GM23338 (cell line): ENCODE data around the gene BMPER. TPM values are rescaled to one million over a fixed set of nuclear protein-coding genes. Genes with fewer than 3 reads are reported as not detected.

Source experiments
- ATAC-seq: fragments of 200-7000 bp; cut with Tn5 transposase; 3 replicates; pipeline ENCODE4 v1.9.1; 2020
- DNase-seq: peaks from one replicate; pipeline ENCODE4 v3.0.0-alpha.2; 2015; ENCODE audit warnings: low spot score
- H2AFZ ChIP-seq: fragments of 200-600 bp; sonication (generic); 2 replicates; pipeline ENCODE4 v1.8.0; 2016; ENCODE audit warnings: antibody characterized with exemption, mild to moderate bottlenecking, moderate library complexity
- H3F3A ChIP-seq: fragments of 200-600 bp; sonication (generic); replicated peaks from 2 replicates; pipeline ENCODE4 v1.8.0; 2017; ENCODE audit warnings: antibody characterized with exemption, mixed run types, low read depth
- H3K27ac ChIP-seq: fragments of 200-600 bp; sonication (generic); 2 replicates; pipeline ENCODE4 v1.6.1; 2016; ENCODE audit warnings: low read depth
- H3K27me3 ChIP-seq: fragments of 200-600 bp; sonication (generic); 2 replicates; pipeline ENCODE4 v1.8.0; 2016; ENCODE audit warnings: mild to moderate bottlenecking, mixed run types, moderate library complexity; ENCODE audit not compliant: insufficient read depth
- H3K36me3 ChIP-seq: fragments of 200-600 bp; sonication (generic); 2 replicates; pipeline ENCODE4 v1.8.0; 2016; ENCODE audit warnings: mild to moderate bottlenecking; ENCODE audit not compliant: insufficient read depth
- H3K4me1 ChIP-seq: fragments of 200-600 bp; sonication (generic); 2 replicates; pipeline ENCODE4 v1.8.0; 2016; ENCODE audit warnings: mild to moderate bottlenecking, moderate library complexity; ENCODE audit not compliant: insufficient read depth
- H3K4me2 ChIP-seq: fragments of 200-600 bp; sonication (generic); 2 replicates; pipeline ENCODE4 v1.7.1; 2017; ENCODE audit warnings: mixed run types
- H3K4me3 ChIP-seq: fragments of 200-600 bp; sonication (generic); 2 replicates; pipeline ENCODE4 v1.6.1; 2016; ENCODE audit warnings: mixed run types
- H3K79me2 ChIP-seq: fragments of 200-600 bp; sonication (generic); replicated peaks from 2 replicates; pipeline ENCODE4 v1.8.0; 2017; ENCODE audit warnings: mild to moderate bottlenecking; ENCODE audit not compliant: insufficient read depth
- H3K9me2 ChIP-seq: fragments of 200-600 bp; sonication (generic); 2 replicates; pipeline ENCODE4 v1.8.0; 2017; ENCODE audit not compliant: insufficient read depth
- H4K20me1 ChIP-seq: fragments of 200-600 bp; sonication (generic); replicated peaks from 2 replicates; pipeline ENCODE4 v1.8.0; 2017; ENCODE audit warnings: mild to moderate bottlenecking; ENCODE audit not compliant: insufficient read depth
- H3K27ac Mint-ChIP-seq: 2 replicates; pipeline ENCODE4 v1.8.0; 2020; ENCODE audit warnings: inconsistent platforms, mild to moderate bottlenecking, moderate library complexity, mixed read lengths
- H3K27me3 Mint-ChIP-seq: 3 replicates; pipeline ENCODE4 v1.8.0; 2022; ENCODE audit warnings: low read depth, mild to moderate bottlenecking, moderate library complexity, mixed read lengths, inconsistent platforms; ENCODE audit not compliant: insufficient read depth, poor library complexity
- H3K36me3 Mint-ChIP-seq: 3 replicates; pipeline ENCODE4 v1.8.0; 2021; ENCODE audit warnings: low read depth, mild to moderate bottlenecking, inconsistent platforms, moderate library complexity, mixed read lengths
- H3K4me1 Mint-ChIP-seq: 3 replicates; pipeline ENCODE4 v1.8.0; 2020; ENCODE audit warnings: mild to moderate bottlenecking, inconsistent platforms, mixed read lengths
- H3K4me3 Mint-ChIP-seq: 3 replicates; pipeline ENCODE4 v1.8.0; 2021; ENCODE audit warnings: moderate library complexity, mild to moderate bottlenecking, inconsistent platforms, mixed read lengths
- H3K9me3 Mint-ChIP-seq: 3 replicates; pipeline ENCODE4 v1.8.0; 2020; ENCODE audit warnings: moderate library complexity, mild to moderate bottlenecking, inconsistent platforms, mixed read lengths
- CREB1 ChIP-seq: fragments of 250-450 bp; sonication (Bioruptor Pico); IDR thresholded peaks from 2 replicates; pipeline ENCODE4 v1.5.0; 2020; ENCODE audit warnings: low read depth, mild to moderate bottlenecking, moderate library complexity
- EZH2 ChIP-seq: fragments of 200-600 bp; sonication (generic); IDR thresholded peaks from one replicate; pipeline ENCODE4 v1.8.0; 2017; ENCODE audit warnings: antibody characterized with exemption, mild to moderate bottlenecking, low read depth; ENCODE audit not compliant: unreplicated experiment
- EZH2phosphoT487 ChIP-seq: fragments of 200-600 bp; sonication (generic); IDR thresholded peaks from one replicate; pipeline ENCODE4 v1.8.1; 2018; ENCODE audit warnings: antibody characterized with exemption; ENCODE audit not compliant: unreplicated experiment
- JUNB ChIP-seq: IDR thresholded peaks from one replicate; pipeline ENCODE4 v1.6.1; 2016; ENCODE audit warnings: antibody characterized with exemption; ENCODE audit not compliant: unreplicated experiment
- NANOG ChIP-seq: IDR thresholded peaks from 2 replicates; pipeline ENCODE4 v1.6.1; 2016; ENCODE audit warnings: antibody characterized with exemption, borderline replicate concordance
- POLR2AphosphoS5 ChIP-seq: IDR thresholded peaks from 2 replicates; pipeline ENCODE4 v1.6.1; 2016; ENCODE audit warnings: antibody characterized with exemption, low read depth
- STAT1 ChIP-seq: IDR thresholded peaks from one replicate; pipeline ENCODE4 v1.6.1; 2016; ENCODE audit warnings: antibody characterized with exemption; ENCODE audit not compliant: unreplicated experiment
- polyA plus RNA-seq: library from polyadenylated mRNA; unstranded; fragments of >200 nt; fragmentation: Nextera tagmentation; extraction: Ambion mirVana; gene quantifications from 2 replicates; pipeline ENCODE4 v1.2.1, GENCODE V29; 2016
- total RNA-seq: library from RNA; depleted of rRNA; stranded (reverse); fragments of >200 nt; shearing (Covaris generic); gene quantifications from 2 replicates; pipeline ENCODE4 v1.2.3, GENCODE V29; 2014
- TF ChIP-seq, protein P1 (sequence below): IDR thresholded peaks from 2 replicates; pipeline ENCODE4 v1.6.1; 2016; ENCODE audit warnings: antibody characterized with exemption
- TF ChIP-seq, protein P2 (sequence below), 2 experiments: fragments of 200-600 bp in 1 of 2; sonication (generic) in 1 of 2; conservative IDR thresholded peaks; 2 replicates each; pipeline versions ENCODE4 v1.5.1 to v1.6.1; 2016 to 2017; ENCODE audit warnings: antibody characterized with exemption in 2 of 2, low read depth in 2 of 2, mild to moderate bottlenecking in 2 of 2, moderate library complexity in 1 of 2
- TF ChIP-seq, protein P3 (sequence below): IDR thresholded peaks from one replicate; pipeline ENCODE4 v1.6.1; 2018; ENCODE audit warnings: antibody characterized with exemption; ENCODE audit not compliant: unreplicated experiment

Gene BMPER
- total and polyA plus RNA-seq, 2 experiments from 2014 or later = 0.53 to 1.4 TPM

DNA sequence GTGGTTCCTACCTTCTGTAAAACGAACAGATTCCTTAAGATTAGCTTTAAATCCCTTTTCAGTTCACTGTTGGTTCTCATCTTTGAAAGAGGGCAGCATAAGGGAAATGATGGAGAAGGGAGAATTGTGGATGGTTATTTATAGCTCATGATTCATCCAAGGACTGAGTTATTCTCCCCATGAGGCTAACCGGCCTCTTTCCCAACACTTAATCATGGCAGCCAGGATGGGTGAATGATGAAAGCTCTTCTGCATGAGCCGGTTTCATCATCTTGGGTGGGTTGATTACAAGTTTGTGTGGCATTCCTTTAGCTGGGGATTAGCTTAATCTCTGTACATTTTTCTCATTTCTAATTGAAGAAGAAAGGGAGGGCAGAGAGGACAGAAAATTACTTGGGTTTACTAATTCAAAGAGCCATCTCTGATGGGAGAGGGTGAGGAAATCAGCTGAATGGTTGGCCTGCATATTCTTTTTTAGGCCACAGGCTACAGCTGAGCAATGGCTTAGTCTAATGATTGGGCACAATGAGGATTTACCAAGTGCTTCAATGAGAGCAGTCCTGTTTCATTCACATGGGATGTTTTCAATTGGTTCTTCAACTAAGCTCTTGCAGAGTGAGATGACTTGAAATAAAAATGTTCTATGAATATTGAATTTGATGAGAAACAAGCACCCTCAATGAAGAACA lies 250.0 kb downstream of the BMPER start:
- peaks cover 19% of the 10 kb centered on the region for H3K9me2 ChIP-seq
- no peaks in the 10 kb centered on the region for H3K79me2 ChIP-seq
- Mint-ChIP-seq H3K9me3 (no peaks in the 10 kb centered on the region), H3K27me3 (peaks cover 4% of the 10 kb centered on the region), H3K4me3 (no peak overlapping the region), H3K27ac (no peak overlapping the region), H3K4me1 (peaks cover 21% of the 10 kb centered on the region), H3K36me3 (no peaks in the 10 kb centered on the region)
- ATAC-seq (no peak), DNase-seq (no peak)
- no peaks in the 10 kb centered on the region for H3F3A ChIP-seq
- no peaks in the 10 kb centered on the region for H3K36me3 ChIP-seq
- TF ChIP-seq, protein P1, sequence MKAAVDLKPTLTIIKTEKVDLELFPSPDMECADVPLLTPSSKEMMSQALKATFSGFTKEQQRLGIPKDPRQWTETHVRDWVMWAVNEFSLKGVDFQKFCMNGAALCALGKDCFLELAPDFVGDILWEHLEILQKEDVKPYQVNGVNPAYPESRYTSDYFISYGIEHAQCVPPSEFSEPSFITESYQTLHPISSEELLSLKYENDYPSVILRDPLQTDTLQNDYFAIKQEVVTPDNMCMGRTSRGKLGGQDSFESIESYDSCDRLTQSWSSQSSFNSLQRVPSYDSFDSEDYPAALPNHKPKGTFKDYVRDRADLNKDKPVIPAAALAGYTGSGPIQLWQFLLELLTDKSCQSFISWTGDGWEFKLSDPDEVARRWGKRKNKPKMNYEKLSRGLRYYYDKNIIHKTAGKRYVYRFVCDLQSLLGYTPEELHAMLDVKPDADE = no peak
- TF ChIP-seq STAT1 (no peak), EZH2 (no peak), JUNB (no peak), POLR2AphosphoS5 (no peak), EZH2phosphoT487 (no peak), NANOG (no peak), CREB1 (CRISPR knock-in tag) (no peak)
- TF ChIP-seq, protein P2, sequence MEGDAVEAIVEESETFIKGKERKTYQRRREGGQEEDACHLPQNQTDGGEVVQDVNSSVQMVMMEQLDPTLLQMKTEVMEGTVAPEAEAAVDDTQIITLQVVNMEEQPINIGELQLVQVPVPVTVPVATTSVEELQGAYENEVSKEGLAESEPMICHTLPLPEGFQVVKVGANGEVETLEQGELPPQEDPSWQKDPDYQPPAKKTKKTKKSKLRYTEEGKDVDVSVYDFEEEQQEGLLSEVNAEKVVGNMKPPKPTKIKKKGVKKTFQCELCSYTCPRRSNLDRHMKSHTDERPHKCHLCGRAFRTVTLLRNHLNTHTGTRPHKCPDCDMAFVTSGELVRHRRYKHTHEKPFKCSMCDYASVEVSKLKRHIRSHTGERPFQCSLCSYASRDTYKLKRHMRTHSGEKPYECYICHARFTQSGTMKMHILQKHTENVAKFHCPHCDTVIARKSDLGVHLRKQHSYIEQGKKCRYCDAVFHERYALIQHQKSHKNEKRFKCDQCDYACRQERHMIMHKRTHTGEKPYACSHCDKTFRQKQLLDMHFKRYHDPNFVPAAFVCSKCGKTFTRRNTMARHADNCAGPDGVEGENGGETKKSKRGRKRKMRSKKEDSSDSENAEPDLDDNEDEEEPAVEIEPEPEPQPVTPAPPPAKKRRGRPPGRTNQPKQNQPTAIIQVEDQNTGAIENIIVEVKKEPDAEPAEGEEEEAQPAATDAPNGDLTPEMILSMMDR (conservative IDR thresholded peaks at IDR 0.05; ENCODE audit: low read depth in 2 of 2) = no peak
- TF ChIP-seq, protein P3, sequence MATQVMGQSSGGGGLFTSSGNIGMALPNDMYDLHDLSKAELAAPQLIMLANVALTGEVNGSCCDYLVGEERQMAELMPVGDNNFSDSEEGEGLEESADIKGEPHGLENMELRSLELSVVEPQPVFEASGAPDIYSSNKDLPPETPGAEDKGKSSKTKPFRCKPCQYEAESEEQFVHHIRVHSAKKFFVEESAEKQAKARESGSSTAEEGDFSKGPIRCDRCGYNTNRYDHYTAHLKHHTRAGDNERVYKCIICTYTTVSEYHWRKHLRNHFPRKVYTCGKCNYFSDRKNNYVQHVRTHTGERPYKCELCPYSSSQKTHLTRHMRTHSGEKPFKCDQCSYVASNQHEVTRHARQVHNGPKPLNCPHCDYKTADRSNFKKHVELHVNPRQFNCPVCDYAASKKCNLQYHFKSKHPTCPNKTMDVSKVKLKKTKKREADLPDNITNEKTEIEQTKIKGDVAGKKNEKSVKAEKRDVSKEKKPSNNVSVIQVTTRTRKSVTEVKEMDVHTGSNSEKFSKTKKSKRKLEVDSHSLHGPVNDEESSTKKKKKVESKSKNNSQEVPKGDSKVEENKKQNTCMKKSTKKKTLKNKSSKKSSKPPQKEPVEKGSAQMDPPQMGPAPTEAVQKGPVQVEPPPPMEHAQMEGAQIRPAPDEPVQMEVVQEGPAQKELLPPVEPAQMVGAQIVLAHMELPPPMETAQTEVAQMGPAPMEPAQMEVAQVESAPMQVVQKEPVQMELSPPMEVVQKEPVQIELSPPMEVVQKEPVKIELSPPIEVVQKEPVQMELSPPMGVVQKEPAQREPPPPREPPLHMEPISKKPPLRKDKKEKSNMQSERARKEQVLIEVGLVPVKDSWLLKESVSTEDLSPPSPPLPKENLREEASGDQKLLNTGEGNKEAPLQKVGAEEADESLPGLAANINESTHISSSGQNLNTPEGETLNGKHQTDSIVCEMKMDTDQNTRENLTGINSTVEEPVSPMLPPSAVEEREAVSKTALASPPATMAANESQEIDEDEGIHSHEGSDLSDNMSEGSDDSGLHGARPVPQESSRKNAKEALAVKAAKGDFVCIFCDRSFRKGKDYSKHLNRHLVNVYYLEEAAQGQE = no peak
- H4K20me1 ChIP-seq = no peaks in the 10 kb centered on the region
- no peak overlapping the region for H3K4me2 ChIP-seq
- peaks cover 18% of the 10 kb centered on the region for H3K4me1 ChIP-seq
- H3K27ac ChIP-seq = no peak overlapping the region
- H3K4me3 ChIP-seq = no peak overlapping the region
- H2AFZ ChIP-seq = no peak overlapping the region
- H3K27me3 ChIP-seq = no peaks in the 10 kb centered on the region
